Neural cell (in vitro differentiated cells): Measurements from ENCODE around the gene ADAM10. TPM values are rescaled to one million over a fixed set of nuclear protein-coding genes. Genes with fewer than 3 reads are reported as not detected.

ENCODE experiments used
- H2AFZ ChIP-seq: fragments of 200-600, 300-800 bp; sonication (generic), shearing (Covaris generic); 2 replicates; pipeline ENCODE4 v1.6.0; 2014; ENCODE audit warnings: low read depth, mild to moderate bottlenecking, antibody characterized with exemption, low read length, moderate library complexity
- H3F3A ChIP-seq: fragments of 200-600 bp; shearing (Covaris generic); 2 replicates; pipeline ENCODE4 v1.6.1; 2016; ENCODE audit warnings: mild to moderate bottlenecking, moderate library complexity, mixed read lengths, antibody characterized with exemption, low read length; ENCODE audit not compliant: insufficient read depth, poor library complexity, severe bottlenecking
- H3K27ac ChIP-seq: fragments of 200-600, 300-800 bp; sonication (generic), shearing (Covaris generic); 2 replicates; pipeline ENCODE4 v1.5.1; 2014; ENCODE audit warnings: mild to moderate bottlenecking, low read length, moderate library complexity
- H3K27me3 ChIP-seq: fragments of 300-800, 200-600 bp; sonication (generic), shearing (Covaris generic); 2 replicates; pipeline ENCODE4 v1.6.0; 2014; ENCODE audit warnings: mild to moderate bottlenecking, low read depth, low read length, moderate library complexity; ENCODE audit not compliant: insufficient read depth
- H3K36me3 ChIP-seq: fragments of 300-800, 200-600 bp; sonication (generic), shearing (Covaris generic); 2 replicates; pipeline ENCODE4 v1.5.1; 2014; ENCODE audit warnings: mild to moderate bottlenecking, antibody characterized with exemption, low read length, moderate library complexity; ENCODE audit not compliant: insufficient read depth
- H3K4me2 ChIP-seq: fragments of 300-800, 200-600 bp; sonication (generic), shearing (Covaris generic); 2 replicates; pipeline ENCODE4 v1.6.0; 2014; ENCODE audit warnings: mild to moderate bottlenecking, low read length
- H3K4me3 ChIP-seq: fragments of 300-800, 200-600 bp; sonication (generic), shearing (Covaris generic); 2 replicates; pipeline ENCODE4 v1.5.1; 2014; ENCODE audit warnings: mild to moderate bottlenecking, low read length, moderate library complexity
- H3K79me2 ChIP-seq: fragments of 200-600 bp; shearing (Covaris generic); replicated peaks from 2 replicates; pipeline ENCODE4 v1.6.0; 2014; ENCODE audit warnings: mild to moderate bottlenecking, low read length, moderate library complexity; ENCODE audit not compliant: insufficient read depth
- H3K9ac ChIP-seq: fragments of 300-800, 200-600 bp; sonication (generic), shearing (Covaris generic); 2 replicates; pipeline ENCODE4 v1.6.1; 2016; ENCODE audit warnings: mild to moderate bottlenecking, low read length, mixed read lengths
- H3K9me2 ChIP-seq: fragments of 200-600 bp; shearing (Covaris generic); 2 replicates; pipeline ENCODE4 v1.6.1; 2016; ENCODE audit warnings: mild to moderate bottlenecking, low read length, mixed read lengths; ENCODE audit not compliant: insufficient read depth
- H3K9me3 ChIP-seq: fragments of 200-600, 300-800 bp; sonication (generic), shearing (Covaris generic); 2 replicates; pipeline ENCODE4 v1.6.1; 2016; ENCODE audit warnings: mild to moderate bottlenecking, mixed run types, low read length, moderate library complexity, mixed read lengths
- H4K20me1 ChIP-seq: fragments of 200-600 bp; shearing (Covaris generic); 2 replicates; pipeline ENCODE4 v1.6.1; 2016; ENCODE audit warnings: mild to moderate bottlenecking, mixed run types; ENCODE audit not compliant: insufficient read depth
- EP300 ChIP-seq: fragments of 450-650 bp; conservative IDR thresholded peaks from 2 replicates; pipeline ENCODE4 v1.6.1; 2014; ENCODE audit warnings: antibody characterized with exemption, mild to moderate bottlenecking, moderate library complexity; ENCODE audit not compliant: poor library complexity, severe bottlenecking
- EZH2 ChIP-seq: fragments of 200-600, 300-800 bp; shearing (Covaris generic), sonication (generic); IDR thresholded peaks from 2 replicates; pipeline ENCODE4 v1.6.1; 2014; ENCODE audit warnings: antibody characterized with exemption, low read length, borderline replicate concordance, mild to moderate bottlenecking; ENCODE audit not compliant: insufficient read depth, poor library complexity, severe bottlenecking
- MXI1 ChIP-seq: fragments of 450-650 bp; conservative IDR thresholded peaks from 2 replicates; pipeline ENCODE4 v1.6.1; 2014; ENCODE audit warnings: antibody characterized with exemption, mild to moderate bottlenecking; ENCODE audit not compliant: poor library complexity, severe bottlenecking
- POLR2AphosphoS5 ChIP-seq: IDR thresholded peaks from 2 replicates; pipeline ENCODE4 v1.6.1; 2012
- RAD21 ChIP-seq: fragments of 450-650 bp; conservative IDR thresholded peaks from 2 replicates; pipeline ENCODE4 v1.6.1; 2014; ENCODE audit warnings: antibody characterized with exemption, mild to moderate bottlenecking, moderate library complexity
- SMC3 ChIP-seq: fragments of 450-650 bp; conservative IDR thresholded peaks from 2 replicates; pipeline ENCODE4 v1.6.1; 2014; ENCODE audit warnings: antibody characterized with exemption, mild to moderate bottlenecking, moderate library complexity; ENCODE audit not compliant: poor library complexity
- TAF1 ChIP-seq: IDR thresholded peaks from 2 replicates; pipeline ENCODE4 v1.6.1; 2012; ENCODE audit warnings: low read depth
- polyA plus RNA-seq: library from polyadenylated mRNA; depleted of rRNA; stranded (reverse); fragments of >200 nt; gene quantifications from 2 replicates; pipeline ENCODE4 v1.2.3, GENCODE V29; 2014
- TF ChIP-seq, protein P1 (sequence below): fragments of 450-650 bp; IDR thresholded peaks from 2 replicates; pipeline ENCODE4 v1.5.1; 2014; ENCODE audit warnings: antibody characterized with exemption, mild to moderate bottlenecking, moderate library complexity; ENCODE audit not compliant: poor library complexity, severe bottlenecking
- TF ChIP-seq, protein P2 (sequence below): IDR thresholded peaks from 2 replicates; pipeline ENCODE4 v1.6.1; 2012; ENCODE audit warnings: borderline replicate concordance

The ADAM10 gene
- polyA plus RNA-seq, 1 donor from 2014 or later = 66.3 TPM

DNA sequence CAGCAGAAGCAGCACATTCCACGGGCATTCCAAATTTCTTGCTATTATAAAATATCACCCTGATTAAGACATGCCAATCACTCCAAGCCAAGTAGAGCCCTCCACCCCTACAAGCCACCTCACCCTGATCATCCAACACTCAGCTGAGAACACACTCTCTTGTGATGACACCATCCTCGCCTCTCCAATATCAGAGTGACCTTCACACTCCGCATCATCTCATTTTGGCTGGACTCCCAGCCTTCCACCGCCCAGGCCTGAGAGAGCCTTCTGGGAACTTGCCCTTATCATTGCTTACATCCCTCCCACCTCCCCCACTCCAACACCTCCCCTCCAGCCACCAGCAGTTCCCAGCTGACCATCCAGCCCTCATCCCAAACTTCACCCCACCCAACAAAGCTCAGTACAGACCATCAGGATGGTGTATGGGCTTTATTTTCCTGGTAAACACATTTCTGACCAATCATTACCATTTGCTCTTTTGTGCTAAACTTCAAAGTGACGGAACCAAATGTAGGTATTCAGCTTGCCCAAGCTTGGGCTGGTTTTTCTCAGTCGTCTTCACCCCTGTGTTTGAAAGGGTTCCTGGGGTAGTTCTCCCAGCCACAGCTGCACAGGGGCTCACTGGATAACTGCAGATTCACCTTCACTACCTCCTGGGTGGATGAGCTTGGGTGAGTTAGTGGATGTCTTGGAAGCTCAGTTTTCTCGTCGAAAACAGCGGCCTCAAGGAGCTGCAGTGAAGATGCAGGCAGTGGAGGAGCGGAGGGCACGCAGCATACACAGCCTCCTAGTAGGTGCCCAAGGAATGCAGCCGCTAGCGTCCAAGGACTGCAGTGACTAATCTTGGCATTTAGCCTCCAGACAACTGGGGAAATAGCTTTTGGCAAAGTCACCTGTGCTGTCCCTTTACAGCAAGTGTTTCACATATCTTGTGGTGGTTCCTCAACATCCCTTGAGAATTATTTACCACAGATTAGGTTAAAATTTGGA lies 202.6 kb downstream of the ADAM10 start:
- H2AFZ ChIP-seq = no peak overlapping the region
- H3F3A ChIP-seq = no peaks in the 10 kb centered on the region
- H3K4me2 ChIP-seq = no peak overlapping the region
- H3K9me3 ChIP-seq = no peaks in the 10 kb centered on the region
- no peak overlapping the region for H3K27ac ChIP-seq
- H3K4me3 ChIP-seq = no peak overlapping the region
- H3K79me2 ChIP-seq = no peaks in the 10 kb centered on the region
- TF ChIP-seq SMC3 (no peak), TAF1 (no peak), EP300 (no peak), EZH2 (no peak), POLR2AphosphoS5 (no peak), MXI1 (no peak), RAD21 (no peak)
- TF ChIP-seq, protein P1, sequence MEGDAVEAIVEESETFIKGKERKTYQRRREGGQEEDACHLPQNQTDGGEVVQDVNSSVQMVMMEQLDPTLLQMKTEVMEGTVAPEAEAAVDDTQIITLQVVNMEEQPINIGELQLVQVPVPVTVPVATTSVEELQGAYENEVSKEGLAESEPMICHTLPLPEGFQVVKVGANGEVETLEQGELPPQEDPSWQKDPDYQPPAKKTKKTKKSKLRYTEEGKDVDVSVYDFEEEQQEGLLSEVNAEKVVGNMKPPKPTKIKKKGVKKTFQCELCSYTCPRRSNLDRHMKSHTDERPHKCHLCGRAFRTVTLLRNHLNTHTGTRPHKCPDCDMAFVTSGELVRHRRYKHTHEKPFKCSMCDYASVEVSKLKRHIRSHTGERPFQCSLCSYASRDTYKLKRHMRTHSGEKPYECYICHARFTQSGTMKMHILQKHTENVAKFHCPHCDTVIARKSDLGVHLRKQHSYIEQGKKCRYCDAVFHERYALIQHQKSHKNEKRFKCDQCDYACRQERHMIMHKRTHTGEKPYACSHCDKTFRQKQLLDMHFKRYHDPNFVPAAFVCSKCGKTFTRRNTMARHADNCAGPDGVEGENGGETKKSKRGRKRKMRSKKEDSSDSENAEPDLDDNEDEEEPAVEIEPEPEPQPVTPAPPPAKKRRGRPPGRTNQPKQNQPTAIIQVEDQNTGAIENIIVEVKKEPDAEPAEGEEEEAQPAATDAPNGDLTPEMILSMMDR = no peak
- TF ChIP-seq, protein P2, sequence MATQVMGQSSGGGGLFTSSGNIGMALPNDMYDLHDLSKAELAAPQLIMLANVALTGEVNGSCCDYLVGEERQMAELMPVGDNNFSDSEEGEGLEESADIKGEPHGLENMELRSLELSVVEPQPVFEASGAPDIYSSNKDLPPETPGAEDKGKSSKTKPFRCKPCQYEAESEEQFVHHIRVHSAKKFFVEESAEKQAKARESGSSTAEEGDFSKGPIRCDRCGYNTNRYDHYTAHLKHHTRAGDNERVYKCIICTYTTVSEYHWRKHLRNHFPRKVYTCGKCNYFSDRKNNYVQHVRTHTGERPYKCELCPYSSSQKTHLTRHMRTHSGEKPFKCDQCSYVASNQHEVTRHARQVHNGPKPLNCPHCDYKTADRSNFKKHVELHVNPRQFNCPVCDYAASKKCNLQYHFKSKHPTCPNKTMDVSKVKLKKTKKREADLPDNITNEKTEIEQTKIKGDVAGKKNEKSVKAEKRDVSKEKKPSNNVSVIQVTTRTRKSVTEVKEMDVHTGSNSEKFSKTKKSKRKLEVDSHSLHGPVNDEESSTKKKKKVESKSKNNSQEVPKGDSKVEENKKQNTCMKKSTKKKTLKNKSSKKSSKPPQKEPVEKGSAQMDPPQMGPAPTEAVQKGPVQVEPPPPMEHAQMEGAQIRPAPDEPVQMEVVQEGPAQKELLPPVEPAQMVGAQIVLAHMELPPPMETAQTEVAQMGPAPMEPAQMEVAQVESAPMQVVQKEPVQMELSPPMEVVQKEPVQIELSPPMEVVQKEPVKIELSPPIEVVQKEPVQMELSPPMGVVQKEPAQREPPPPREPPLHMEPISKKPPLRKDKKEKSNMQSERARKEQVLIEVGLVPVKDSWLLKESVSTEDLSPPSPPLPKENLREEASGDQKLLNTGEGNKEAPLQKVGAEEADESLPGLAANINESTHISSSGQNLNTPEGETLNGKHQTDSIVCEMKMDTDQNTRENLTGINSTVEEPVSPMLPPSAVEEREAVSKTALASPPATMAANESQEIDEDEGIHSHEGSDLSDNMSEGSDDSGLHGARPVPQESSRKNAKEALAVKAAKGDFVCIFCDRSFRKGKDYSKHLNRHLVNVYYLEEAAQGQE = no peak
- H3K9ac ChIP-seq = no peak overlapping the region
- H4K20me1 ChIP-seq = no peaks in the 10 kb centered on the region
- no peaks in the 10 kb centered on the region for H3K27me3 ChIP-seq
- no peaks in the 10 kb centered on the region for H3K36me3 ChIP-seq
- no peaks in the 10 kb centered on the region for H3K9me2 ChIP-seq

DNA sequence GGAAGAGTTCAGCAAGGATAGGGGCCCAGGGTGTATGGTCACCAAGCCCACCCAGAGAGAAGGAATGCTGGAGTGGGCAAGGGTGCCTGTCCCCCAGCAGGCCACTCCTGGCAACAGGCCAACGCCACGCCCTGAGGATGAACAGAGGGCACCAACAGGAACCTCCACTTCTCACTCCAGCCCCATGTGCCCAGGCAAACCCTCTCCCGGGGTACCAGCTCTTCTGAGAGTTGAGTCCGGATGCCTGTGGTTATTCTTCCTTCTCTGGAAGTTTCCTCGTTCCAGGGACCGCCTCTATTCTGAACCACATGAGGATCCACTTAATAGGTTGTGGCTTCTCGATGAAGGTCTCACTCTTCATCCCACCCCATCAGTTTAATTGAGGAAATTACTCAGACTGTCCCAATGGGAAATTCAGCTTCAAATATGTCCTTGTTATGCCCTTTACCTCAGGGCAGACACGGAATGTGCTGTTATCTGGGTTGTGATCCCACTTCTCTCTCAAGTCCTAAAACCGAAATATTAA lies 203.4 kb downstream of the ADAM10 start:
- TF ChIP-seq SMC3 (no peak), TAF1 (no peak), EZH2 (no peak), EP300 (no peak), POLR2AphosphoS5 (no peak), RAD21 (no peak), MXI1 (no peak)
- TF ChIP-seq, protein P2 = no peak
- TF ChIP-seq, protein P1 = no peak
- Histone ChIP-seq H3K36me3 (no peaks in the 10 kb centered on the region), H3K9ac (no peak overlapping the region), H3K79me2 (no peaks in the 10 kb centered on the region), H2AFZ (no peak overlapping the region), H4K20me1 (no peaks in the 10 kb centered on the region), H3K4me3 (no peak overlapping the region), H3K27me3 (no peaks in the 10 kb centered on the region), H3K27ac (no peak overlapping the region), H3K9me3 (no peaks in the 10 kb centered on the region), H3K9me2 (no peaks in the 10 kb centered on the region), H3K4me2 (no peak overlapping the region), H3F3A (no peaks in the 10 kb centered on the region)
